ENCODE measurements around the gene PRRT1.

- TF ChIP-seq EP300 (IDR thresholded peaks at IDR 0.05) = no peak
- TF ChIP-seq POLR2AphosphoS5 (IDR thresholded peaks at IDR 0.05) = no peak
- TF ChIP-seq CTCF (IDR thresholded peaks at IDR 0.05) = no peak
- TF ChIP-seq POLR2A (IDR thresholded peaks at IDR 0.05) = no peak
These were observed 42.6 kb upstream of the PRRT1 start for GRCh38 chr6:32194388-32194787.

All from stomach (tissue), 4 donors.